DMS53 treated with DMSO at 0.1 percent for 48 hours (cell line): ENCODE data around the gene CRCP.
"Not testable (repeated sequence)": the region's sequence is repeated elsewhere in the genome, so short reads cannot be mapped to it uniquely, and the experiment has no call there.

Experiments
- DNase-seq: peaks from one replicate; lab custom pipeline; 2025; ENCODE audit not compliant: unreplicated experiment; lab: John Stamatoyannopoulos, UW

CRCP gene

DNA sequence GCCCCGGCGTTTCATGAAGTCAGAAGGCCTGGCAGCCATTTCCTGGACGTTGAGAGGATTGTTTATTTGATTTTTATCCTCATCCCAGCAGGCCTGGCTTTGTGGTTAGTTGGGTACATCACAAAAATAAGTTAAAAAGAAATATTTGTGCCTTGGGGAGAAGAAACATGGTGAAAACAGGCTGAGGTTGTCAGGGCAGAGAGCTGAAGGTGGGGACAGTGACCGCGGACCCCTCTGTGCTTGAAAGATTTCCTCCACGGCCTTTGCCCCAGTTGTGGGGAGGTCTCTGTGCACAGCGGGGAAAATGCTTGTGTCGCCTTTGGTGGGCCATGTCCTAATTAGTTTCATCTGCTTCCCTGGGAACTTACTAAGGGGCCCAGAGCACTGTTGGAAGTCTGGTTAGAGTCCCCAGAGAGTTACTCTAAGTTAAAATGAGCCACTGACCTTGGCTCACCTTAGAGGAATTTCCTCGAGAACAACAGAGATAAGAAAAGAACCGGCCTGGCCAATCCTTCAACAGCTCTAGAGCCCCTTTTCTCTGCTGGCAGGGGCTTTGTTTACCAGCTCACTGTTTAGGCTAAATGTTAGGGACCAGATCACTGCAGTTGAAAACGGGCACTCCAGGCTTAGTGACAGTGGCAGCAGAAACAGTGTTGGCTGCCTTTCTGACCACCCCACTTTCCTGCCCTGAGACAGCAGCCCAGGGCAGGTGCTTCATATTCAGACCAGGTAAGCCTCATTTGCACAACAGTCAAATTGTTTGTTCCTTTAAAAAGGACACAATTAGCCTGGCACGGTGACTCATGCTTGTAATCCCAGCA is 37.9 kb downstream of the CRCP start:
- no peak for DNase-seq

DNA sequence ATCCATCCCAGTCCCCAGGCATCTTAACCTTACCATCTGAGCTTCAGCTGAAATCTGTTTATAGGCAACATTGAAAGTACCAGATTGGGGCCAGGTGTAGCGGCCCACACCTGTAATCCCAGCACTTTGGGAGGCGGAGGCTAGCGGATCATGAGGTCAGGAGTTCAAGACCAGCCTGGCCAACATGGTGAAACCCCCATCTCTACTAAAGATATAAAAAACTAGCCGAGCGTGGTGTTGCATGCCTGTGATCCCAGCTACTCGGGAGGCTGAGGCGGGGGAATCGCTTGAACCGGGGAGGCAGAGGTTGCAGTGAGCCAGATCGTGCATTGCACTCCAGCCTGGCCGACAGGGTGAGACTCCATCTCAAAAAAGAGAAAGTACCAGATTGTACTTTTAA is 39.0 kb downstream of the CRCP start:
- DNase-seq = no peak

DNA sequence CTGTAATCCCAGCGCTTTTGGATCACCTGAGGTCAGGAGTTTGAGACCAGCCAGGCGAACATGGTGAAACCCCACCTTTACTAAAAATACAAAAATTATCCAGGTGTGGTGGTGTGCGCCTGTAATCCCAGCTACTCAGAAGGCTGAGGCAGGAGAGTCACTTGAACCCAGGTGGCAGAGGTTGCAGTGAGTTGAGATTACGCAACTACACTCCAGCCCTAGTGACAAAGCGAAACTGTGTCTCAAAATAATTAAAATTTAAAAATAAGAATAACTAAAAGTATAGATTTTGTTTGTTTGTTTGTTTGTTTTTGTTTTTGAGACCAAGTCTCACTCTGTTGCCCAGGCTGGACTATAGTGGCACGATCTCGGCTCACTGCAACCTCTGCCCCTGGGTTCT is 41.4 kb downstream of the CRCP start:
- not testable (repeated sequence) for DNase-seq

DNA sequence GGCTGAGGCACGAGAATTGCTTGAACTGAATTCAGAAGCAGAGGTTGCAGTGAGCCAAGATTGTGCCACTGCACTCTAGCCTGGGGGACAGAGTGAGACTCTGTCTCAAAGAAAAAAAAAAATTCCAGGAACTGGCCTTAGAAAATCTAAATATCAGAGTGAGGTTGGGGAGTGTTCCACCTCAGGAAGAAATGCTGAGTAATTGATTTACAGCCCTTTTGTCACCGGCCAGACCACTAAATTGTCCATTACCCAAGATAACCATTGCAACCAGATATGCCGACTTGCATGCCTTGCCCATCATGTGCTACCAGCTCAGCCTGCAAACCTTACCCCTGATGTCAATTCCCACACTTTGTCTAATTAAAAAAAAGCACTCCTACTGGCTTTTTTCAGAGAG is 42.4 kb downstream of the CRCP start:
- no peak for DNase-seq

DNA sequence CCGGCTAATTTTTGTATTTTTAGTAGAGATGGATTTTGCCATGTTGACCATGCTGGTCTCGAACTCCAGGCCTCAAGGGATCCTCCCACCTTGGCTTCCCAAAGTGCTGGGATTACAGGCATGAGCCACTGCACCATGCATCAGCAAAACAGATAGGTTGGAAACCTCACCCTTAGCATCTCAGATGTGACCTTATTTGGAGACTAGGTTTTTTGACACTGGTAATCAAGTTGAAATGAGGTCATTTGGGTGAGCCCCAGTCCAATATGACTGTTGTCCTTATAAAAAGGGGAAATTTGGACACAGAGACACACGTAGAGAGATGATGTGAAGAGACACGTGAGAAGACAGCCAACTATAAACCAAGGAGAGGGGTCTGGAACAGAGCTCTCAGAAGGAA is 48.0 kb downstream of the CRCP start:
- no peak for DNase-seq

DNA sequence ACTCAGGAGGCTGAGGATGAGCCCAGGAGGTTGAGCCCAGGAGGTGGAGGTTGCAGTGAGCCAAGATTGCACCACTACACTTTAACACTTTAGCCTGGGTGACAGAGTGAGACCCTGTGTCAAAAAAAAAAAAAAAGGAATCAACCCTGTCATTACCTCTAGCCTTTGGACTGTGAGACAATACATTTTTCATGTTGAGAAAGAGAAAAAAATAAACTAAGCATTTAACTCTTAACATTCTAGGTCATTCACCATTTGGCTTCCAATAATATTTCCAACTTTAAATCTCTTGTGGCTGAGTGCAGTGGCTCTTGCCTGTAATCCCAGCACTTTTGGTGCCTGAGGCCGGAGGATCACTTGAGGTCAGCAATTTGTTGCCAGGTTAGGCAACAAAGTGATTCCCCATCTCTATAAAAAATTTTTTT is 48.6 kb downstream of the CRCP start:
- DNase-seq = no peak

DNA sequence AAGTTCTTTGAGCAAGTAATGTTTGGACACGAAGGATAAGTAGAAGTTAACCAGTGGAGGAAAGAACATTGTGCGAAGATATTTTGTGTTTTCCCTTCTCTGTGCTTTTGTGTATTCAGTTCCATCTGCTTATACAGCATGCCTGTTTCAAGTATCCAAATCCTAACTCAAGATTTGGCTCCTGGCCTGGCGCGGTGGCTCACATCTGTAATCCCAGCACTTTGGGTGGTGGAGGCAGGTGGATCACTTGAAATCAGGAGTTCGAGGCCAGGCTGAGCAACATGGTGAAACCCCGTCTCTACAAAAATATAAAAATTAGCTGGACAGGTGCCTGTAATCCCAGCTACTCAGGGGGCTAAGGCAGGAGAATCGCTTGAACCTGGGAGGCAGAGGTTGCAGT is 49.7 kb downstream of the CRCP start:
- DNase-seq = no peak

DNA sequence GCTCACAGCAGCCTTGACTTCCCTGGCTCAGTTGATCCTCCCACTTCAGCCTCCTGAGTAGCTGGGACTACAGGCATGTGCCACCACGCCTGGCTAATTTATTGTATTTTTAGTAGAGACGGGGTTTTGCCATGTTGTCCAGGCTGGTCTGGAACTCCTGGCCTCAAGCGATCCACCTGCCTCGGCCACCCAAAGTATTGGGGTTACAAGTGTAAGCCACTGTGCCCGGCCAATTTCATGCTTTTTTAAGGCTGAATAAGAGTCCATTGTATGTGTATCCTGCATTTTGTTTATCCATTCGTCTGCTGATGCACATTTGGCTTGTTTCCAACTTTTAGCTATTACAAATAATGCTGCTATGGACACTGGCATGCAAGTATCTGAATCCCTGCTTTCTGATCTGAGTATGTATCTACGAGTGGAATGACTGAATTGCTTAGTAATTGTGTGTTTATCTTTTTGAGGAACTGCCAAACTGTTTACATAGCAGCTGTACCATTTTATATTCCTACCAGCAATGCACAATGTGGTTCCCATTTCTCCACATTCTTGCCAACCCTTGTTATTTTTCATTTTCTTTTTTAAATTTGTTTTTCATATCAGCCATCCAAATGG is 53.2 kb downstream of the CRCP start:
- peak; percentile 86 for DNase-seq

DNA sequence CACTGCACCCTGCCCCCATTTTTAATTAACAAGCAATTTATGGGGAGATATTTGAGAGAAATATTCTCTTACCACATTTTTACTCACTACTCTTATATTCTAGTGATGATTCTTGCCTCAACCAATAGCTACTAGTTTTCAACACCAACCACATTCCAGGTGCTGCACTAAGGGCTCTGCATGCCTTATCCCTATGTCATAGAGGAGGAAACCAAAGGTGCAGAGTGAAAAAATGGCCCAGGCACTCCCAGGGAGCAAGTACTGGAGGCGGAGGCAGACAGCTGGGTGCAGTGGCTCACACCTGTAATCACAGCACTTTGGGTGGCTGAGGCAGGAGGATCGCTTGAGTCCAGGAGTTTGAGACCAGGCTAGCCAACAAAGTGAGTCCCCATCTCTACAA is 55.0 kb downstream of the CRCP start:
- no peak for DNase-seq

DNA sequence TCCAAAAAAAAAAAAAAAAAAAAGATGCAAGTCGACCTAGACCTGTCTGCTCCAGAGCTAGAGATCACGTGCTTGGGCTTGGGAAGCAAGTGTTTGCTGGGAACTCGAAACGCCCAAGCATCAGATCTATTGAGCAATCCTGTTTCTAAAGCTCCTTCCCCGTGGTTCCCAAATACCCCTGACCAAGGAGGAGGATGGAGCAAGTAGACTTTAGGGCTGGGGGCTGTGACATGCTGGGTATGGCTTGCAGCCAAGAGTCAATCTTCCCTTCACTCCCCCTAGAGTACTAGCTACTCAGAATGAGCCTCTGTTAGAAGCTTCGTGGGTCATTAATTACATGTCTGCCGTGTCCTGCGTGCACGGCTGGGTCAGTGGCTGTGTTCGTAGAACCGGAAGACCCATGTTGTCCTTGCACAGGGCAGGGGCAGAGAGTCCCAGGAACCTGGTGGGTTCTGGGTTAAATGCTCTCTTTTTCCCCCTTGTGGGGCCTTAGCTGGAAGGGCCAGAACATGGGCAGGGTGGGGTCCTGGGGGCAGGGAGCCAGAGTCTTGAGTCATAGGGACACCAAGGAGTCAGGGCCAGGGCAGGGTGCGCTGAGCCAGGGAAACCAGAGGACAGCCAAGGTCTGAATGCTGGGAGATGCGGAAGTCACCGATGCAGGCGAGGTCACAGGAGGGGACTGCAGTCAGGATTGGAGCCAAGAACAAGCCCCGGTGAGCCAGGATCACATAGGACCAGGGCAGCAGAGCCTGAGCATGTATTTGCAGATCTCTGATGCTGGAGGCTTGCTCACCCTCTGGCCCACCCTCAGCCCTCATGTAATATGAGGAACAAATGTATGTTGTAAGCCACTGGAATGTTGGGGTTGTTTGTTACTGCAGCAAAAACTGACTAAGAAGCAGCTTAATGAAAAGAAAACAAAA is 55.9 kb downstream of the CRCP start:
- no peak for DNase-seq

DNA sequence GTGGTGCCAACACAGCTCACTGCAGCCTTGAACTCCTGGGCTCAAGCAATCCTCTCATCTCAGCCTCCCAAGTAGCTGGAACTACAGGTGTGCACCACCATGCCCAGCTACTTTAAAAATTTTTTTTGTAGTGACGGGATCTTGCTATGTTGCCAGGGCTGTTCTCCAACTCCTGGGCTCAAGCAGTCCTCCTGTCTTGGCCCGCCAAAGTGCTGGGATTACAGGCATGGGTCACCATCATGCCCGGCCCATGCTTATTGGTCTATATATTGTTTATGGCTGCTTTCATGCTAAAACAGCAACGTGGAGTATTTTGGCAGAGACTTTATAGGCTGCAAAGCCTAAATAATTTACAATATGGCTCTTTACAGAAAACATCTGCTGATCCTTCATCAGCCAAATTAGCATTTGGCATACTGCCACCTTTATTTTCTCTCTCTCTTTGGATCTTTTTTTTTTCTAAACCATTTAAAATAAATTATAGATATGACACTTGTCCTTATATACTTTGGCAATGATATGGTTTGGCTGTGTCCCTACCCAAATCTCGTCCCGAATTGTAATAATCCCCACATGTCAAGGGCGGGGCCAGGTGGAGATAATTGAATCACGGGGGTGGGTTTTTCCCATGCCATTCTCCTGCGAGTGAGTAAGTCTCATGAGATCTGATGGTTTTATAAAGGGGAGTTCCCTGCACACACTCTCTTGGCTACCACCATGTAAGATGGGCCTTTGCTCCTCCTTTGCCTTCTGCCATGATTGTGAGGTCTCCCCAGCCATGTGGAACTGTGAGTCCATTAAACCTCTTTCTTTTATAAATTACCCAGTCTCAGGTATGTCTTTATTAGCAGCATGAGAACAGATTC is 58.1 kb downstream of the CRCP start:
- DNase-seq = not testable (repeated sequence)

DNA sequence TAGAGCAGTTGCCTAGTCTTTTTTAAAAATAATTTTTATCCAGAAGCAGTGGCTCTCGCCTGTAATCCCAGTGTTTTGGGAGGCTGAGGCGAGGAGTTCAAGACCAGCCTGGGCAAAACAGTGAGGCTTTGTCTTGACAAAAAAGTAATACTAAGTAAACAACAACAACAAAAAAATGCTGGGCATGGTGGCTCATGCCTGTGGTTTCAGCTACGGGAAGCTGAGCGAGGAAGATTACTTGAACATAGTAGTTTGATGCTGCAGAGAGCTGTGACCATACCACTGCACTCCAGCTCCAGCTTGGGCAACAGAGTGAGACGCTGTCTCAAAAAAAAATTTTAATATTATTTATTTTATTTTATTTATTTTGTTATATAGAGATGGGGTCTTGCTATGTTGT is 59.2 kb downstream of the CRCP start:
- DNase-seq = no peak

DNA sequence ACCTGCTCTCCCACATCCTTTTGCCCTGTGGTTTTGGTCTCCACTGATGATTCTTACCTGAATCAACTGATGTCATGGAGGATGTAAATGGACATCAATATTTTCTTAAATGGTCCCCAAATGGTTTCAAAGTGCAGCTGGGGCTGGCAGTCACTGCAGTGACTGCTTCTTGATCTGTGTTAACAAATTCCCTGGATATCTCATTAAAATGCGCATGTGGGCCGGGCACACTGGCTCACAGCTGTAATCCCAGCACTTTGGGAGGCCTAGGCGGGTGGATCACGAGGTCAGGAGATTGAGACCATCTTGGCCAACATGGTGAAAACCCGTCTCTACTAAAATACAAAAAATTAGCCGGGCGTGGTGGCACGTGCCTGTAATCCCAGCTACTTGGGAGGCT is 60.4 kb downstream of the CRCP start:
- not testable (repeated sequence) for DNase-seq

DNA sequence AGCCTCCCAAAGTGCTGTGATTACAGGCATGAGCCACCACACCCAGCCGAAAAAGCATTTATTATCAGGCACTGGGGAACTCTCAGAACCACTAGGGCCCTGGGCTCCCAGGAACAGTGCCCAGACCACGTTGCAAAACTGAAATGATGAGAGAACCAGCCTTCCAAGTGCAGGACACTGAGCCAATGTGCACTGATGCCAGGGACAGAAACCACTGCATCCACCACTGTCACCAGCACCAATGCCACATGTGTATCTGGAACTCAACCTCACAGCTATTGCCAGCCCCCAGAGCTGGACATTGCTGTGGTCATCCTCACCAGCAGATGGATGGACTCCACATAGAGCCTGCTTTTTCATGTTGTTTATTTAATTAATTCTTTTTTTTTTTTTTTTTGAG is 62.3 kb downstream of the CRCP start:
- no peak for DNase-seq

DNA sequence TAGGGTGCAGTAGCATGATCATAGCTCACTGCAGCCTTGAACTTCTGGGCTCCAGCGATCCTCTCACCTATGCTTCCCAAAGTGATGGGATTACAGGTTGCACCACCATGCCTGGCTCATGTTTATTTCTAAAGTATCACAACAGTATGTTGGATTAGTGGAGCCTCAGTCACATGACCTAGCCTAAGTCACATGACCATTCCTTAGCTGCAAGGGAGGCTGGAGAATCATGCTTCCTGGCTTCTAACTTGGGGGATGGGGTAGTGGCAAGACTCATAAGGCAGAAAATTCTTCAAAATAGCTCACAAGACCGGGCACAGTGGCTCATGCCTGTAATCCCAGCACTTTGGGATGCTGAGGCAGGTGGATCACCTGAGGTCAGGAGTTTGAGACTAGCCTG is 63.6 kb downstream of the CRCP start:
- no peak for DNase-seq

DNA sequence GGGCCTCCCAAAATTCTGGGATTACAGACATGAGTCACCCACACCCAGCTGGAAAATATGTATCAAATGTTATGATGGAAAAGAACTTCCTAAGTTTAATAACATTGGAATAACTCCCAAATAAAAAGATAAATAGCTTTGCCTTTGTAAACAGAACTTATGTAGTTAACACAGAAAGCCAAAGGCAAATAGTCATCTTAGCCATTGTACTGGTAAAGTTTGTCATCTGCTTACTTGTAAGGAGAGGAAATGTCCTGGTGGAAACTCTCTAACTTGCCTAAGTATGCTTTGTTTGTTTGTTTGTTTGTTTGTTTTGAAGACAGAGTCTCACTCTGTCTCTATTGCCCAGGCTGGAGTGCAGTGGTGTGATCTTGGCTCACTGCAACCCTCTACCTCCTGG is 66.7 kb downstream of the CRCP start:
- DNase-seq = no peak

DNA sequence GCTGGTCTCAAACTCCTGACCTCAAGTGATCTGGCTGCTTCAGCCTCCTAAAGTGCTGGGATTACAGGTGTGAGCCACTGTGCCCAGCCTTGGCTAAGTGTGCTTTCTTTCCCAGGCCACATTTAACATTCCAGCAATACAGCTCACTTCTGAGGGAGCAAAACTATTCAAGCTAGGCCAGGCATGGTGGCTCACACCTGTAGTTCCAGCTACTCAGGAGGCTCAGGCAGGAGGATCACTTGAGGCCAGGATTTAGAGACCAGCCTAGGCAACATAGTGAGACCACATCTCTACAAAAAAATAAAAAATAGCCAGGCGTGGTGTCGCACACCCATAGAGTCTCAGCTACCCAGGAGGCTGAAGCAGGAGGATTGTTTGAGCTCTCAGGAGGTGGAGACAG is 67.2 kb downstream of the CRCP start:
- DNase-seq = no peak

DNA sequence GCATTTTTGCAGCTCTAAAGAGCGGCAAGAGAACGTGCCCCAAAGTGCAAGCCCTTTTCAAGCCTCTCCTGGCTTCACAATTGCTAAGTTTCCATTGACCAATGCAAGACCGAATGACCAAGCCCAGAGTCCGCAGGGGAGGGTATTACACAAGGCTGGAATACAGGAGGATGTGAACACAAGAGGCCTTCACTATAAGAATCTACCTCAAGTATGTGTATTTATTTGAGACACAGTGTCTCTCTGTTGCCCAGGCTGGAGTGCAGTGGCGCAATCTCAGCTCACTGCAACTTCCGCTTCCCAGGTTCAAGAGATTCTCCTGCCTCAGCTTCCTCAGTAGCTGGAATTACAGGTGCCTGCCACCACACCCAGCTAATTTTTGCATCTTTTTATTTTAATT is 68.3 kb downstream of the CRCP start:
- no peak for DNase-seq

DNA sequence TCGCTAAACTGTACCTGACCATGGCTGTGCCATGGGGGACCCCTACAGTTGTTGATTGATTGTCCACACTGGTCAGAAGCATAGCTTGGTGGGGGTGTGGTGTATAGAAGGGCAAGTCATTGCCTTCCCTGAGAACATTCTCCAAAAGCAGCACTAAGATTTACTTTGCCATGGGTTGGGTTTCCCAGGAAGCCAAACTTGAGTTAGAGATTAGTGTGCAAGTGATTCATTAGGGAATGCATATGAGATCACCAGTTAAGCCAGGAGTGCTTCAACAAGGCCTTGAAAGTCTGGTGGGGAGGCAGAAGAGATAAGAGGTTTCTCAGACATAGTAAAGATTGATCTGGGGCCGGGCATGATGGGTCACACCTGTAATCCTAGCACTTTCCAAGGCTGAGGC is 69.1 kb downstream of the CRCP start:
- DNase-seq = no peak

DNA sequence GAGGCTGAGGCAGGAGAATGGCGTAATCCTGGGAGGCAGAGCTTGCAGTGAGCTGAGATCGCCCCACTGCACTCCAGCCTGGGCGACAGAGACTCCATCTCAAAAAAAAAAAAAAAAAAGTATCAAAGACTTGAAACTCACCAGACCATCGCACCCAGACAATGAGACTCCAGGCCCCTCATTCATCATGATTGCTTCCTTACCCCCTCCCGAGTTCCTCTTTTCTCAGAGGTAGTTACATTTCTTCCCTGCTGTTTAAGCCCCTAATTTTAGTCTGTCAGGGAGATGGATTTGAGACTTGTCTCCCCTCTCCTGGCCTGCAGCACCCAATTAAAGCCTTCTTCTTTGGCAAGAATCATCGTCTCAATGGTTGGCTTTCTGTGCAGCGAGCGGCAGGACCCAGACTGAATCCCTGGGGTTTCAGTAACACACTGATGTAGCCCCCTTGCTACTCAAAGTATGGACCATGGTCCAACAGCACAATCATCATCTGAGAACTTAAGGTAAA is 71.1 kb downstream of the CRCP start:
- no peak for DNase-seq

DNA sequence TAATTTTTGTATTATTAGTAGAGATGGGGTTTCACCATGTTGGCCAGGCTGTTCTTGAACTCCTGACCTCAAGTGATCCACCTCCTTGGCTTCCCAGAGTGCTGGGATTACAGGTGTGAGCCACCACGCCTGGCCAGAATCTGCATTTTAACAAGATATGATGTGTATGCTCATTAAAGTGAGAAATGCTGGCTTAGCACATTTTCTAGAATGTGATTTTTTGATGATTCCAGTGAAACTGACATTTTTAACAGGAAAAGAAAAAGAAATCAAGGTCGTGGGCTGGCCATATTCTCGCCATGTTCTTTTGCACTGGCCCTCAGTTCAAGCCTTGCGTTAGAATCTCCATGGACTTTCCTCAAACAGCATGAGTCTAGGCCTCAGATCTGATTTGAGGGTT is 72.3 kb downstream of the CRCP start:
- no peak for DNase-seq
